Measurements from ENCODE around the gene SSTR5.

- TF ChIP-seq CTCF (IDR thresholded peaks at IDR 0.05) (no peak), POLR2A (IDR thresholded peaks at IDR 0.05) (no peak)
Measured at GRCh38 chr16:1063728-1064127, 8.8 kb upstream of the SSTR5 start.

Data from uterus (tissue), 2 donors.